A549 treated with Mapracorat at 1 μM for 4 hours (cell line): ENCODE results near the gene CSN3. TPM values are rescaled to one million over a fixed set of nuclear protein-coding genes. Genes with fewer than 3 reads are reported as not detected.

Experiments used
- total RNA-seq: library from RNA; stranded (reverse); fragments of 200-300 nt; extraction: Qiagen RNA extraction; gene quantifications from 5 replicates; pipeline ENCODE4 v1.2.3, GENCODE V29; 2022

CSN3 gene, protein sequence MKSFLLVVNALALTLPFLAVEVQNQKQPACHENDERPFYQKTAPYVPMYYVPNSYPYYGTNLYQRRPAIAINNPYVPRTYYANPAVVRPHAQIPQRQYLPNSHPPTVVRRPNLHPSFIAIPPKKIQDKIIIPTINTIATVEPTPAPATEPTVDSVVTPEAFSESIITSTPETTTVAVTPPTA
- total RNA-seq = not detected in 5 replicates

GRCh38 chr4:70242297-70242696, at the start of gene CSN3:
Gene CSN3, plus strand, starts transcription at chr4:70242597. Its CDS starts 2,223 bp downstream, at chr4:70244820.

DNA sequence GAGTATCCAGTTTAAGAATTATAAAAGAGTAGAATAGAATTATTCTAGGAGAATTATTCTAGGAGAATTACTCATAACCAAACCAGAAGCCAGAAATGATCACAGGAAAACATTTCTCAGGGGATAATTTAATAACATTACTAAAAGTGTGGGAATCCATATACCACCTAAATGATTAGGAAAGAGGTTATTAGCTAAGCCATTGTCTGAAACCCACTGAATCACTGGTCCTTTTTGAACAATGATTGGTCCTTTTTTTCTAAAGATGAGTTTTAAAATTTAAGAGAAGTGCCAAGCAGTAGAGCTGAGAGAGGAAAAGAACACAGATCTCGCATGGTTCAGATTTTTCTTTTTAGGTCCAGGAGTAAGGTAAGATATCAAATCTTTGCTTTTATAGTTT, 47.0 kb upstream of the CSN3 start, which contains the start of gene ODAM:
Gene ODAM, plus strand, starts transcription at position 301 of the 400 bp plus-strand sequence. CDS start 819 bp downstream, outside the sequence.

GRCh38 chr4:70225824-70226223, 16.6 kb upstream of the CSN3 start, which contains the start of gene FDCSP:
Gene FDCSP, plus strand, starts transcription at chr4:70226124. Its CDS starts 5,071 bp downstream, at chr4:70231195.

Other genes starting within 250 kb of the CSN3 start
- not detected in 5 replicates for gene STATH, start 246.6 kb upstream of the CSN3 start, total RNA-seq
- gene HTN3, start 214.1 kb upstream of the CSN3 start, total RNA-seq = not detected in 5 replicates
- gene HTN1, start 192.2 kb upstream of the CSN3 start, total RNA-seq = not detected in 5 replicates
- not detected in 5 replicates for gene PRR27, start 88.4 kb upstream of the CSN3 start, total RNA-seq
- gene ODAM, start 46.9 kb upstream of the CSN3 start, total RNA-seq = not detected in 5 replicates
- not detected in 5 replicates for gene FDCSP, start 16.5 kb upstream of the CSN3 start, total RNA-seq
- gene CABS1, start 92.4 kb downstream of the CSN3 start, total RNA-seq = not detected in 5 replicates
- not detected in 5 replicates for gene SMR3A, start 118.2 kb downstream of the CSN3 start, total RNA-seq
- not detected in 5 replicates for gene SMR3B, start 140.5 kb downstream of the CSN3 start, total RNA-seq
- gene OPRPN, start 155.3 kb downstream of the CSN3 start, total RNA-seq = not detected in 5 replicates
- gene MUC7, start 229.6 kb downstream of the CSN3 start, total RNA-seq = not detected in 5 replicates